SK-N-SH treated with all-trans-retinoic acid at 6 μM for 48 hours (cell line): ENCODE data around the gene APIP.

Source experiments
- ATAC-seq: fragments of 200-7000 bp; cut with Tn5 transposase; 3 replicates; pipeline ENCODE4 v1.9.1; 2020; ENCODE audit warnings: mild to moderate bottlenecking, moderate library complexity
- ARNTL ChIP-seq: fragments of 450-650 bp; formaldehyde crosslinking; IDR thresholded peaks from 2 replicates; pipeline ENCODE4 v1.5.0; 2020; ENCODE audit warnings: low read depth, mild to moderate bottlenecking, moderate library complexity, borderline replicate concordance
- BACH2 ChIP-seq: fragments of 250-450 bp; sonication (Bioruptor Pico); IDR thresholded peaks from 2 replicates; pipeline ENCODE4 v1.9.0; 2021; ENCODE audit warnings: mild to moderate bottlenecking, borderline replicate concordance
- CSDC2 ChIP-seq: fragments of 250-450 bp; sonication (Bioruptor Pico); IDR thresholded peaks from 2 replicates; pipeline ENCODE4 v1.5.0; 2020; ENCODE audit warnings: mild to moderate bottlenecking, moderate library complexity
- ESRRG ChIP-seq: fragments of 250-450 bp; sonication (Bioruptor Pico); IDR thresholded peaks from 2 replicates; pipeline ENCODE4 v1.6.1; 2021; ENCODE audit warnings: mild to moderate bottlenecking
- GLIS3 ChIP-seq: fragments of 250-450 bp; sonication (Bioruptor Pico); IDR thresholded peaks from 2 replicates; pipeline ENCODE4 v1.5.0; 2020; ENCODE audit warnings: mild to moderate bottlenecking, moderate library complexity
- OSR1 ChIP-seq: fragments of 250-450 bp; sonication (Bioruptor Pico); IDR thresholded peaks from 2 replicates; pipeline ENCODE4 v1.8.0; 2022; ENCODE audit warnings: moderate library complexity, mild to moderate bottlenecking, inconsistent platforms
- PPARA ChIP-seq: fragments of 250-450 bp; sonication (Bioruptor Pico); IDR thresholded peaks from 2 replicates; pipeline ENCODE4 v1.5.0; 2020; ENCODE audit warnings: mild to moderate bottlenecking, borderline replicate concordance
- RARB ChIP-seq: fragments of 250-450 bp; sonication (Bioruptor Pico); IDR thresholded peaks from 2 replicates; pipeline ENCODE4 v1.8.0; 2021; ENCODE audit warnings: mild to moderate bottlenecking, moderate library complexity
- SNAI2 ChIP-seq: fragments of 250-450 bp; sonication (Bioruptor Pico); IDR thresholded peaks from 2 replicates; pipeline ENCODE4 v1.5.0; 2020; ENCODE audit warnings: mild to moderate bottlenecking, moderate library complexity
- TCF4 ChIP-seq: fragments of 250-450 bp; sonication (Bioruptor Pico); IDR thresholded peaks from 2 replicates; pipeline ENCODE4 v1.8.0; 2021; ENCODE audit warnings: mild to moderate bottlenecking, moderate library complexity, borderline replicate concordance
- TOX ChIP-seq: fragments of 250-450 bp; sonication (Bioruptor Pico); IDR thresholded peaks from 2 replicates; pipeline ENCODE4 v1.8.0; 2021; ENCODE audit warnings: mild to moderate bottlenecking, moderate library complexity, borderline replicate concordance
- ZC3H10 ChIP-seq: fragments of 250-450 bp; sonication (Bioruptor Pico); IDR thresholded peaks from 2 replicates; pipeline ENCODE4 v1.5.1; 2021; ENCODE audit warnings: mild to moderate bottlenecking, moderate library complexity
- ZFP3 ChIP-seq: fragments of 250-450 bp; sonication (Bioruptor Pico); IDR thresholded peaks from 2 replicates; pipeline ENCODE4 v1.5.0; 2020; ENCODE audit warnings: mild to moderate bottlenecking, moderate library complexity
- ZFP30 ChIP-seq: fragments of 450-650 bp; formaldehyde crosslinking; IDR thresholded peaks from 2 replicates; pipeline ENCODE4 v1.5.0; 2022; ENCODE audit warnings: mild to moderate bottlenecking, moderate library complexity
- ZNF565 ChIP-seq: fragments of 450-650 bp; formaldehyde crosslinking; conservative IDR thresholded peaks from 2 replicates; pipeline ENCODE4 v1.5.0; 2020; ENCODE audit warnings: low read depth, mild to moderate bottlenecking, moderate library complexity
- ZNF70 ChIP-seq: fragments of 450-650 bp; formaldehyde crosslinking; IDR thresholded peaks from 2 replicates; pipeline ENCODE4 v1.5.0; 2020; ENCODE audit warnings: mild to moderate bottlenecking, moderate library complexity
- ZNF8 ChIP-seq: fragments of 450-650 bp; formaldehyde crosslinking; IDR thresholded peaks from 2 replicates; pipeline ENCODE4 v1.5.0; 2020; ENCODE audit warnings: mild to moderate bottlenecking, moderate library complexity
- TF ChIP-seq, protein P1 (sequence below): fragments of 250-450 bp; sonication (Bioruptor Pico); IDR thresholded peaks from 2 replicates; pipeline ENCODE4 v1.8.0; 2021; ENCODE audit warnings: low read depth, mild to moderate bottlenecking, moderate library complexity, borderline replicate concordance
- TF ChIP-seq, protein P2 (sequence below): fragments of 250-450 bp; sonication (Bioruptor Pico); IDR thresholded peaks from 2 replicates; pipeline ENCODE4 v1.5.0; 2020; ENCODE audit warnings: mild to moderate bottlenecking, moderate library complexity
- TF ChIP-seq, protein P3 (sequence below): fragments of 250-450 bp; sonication (Bioruptor Pico); IDR thresholded peaks from 2 replicates; pipeline ENCODE4 v1.8.0; 2020; ENCODE audit warnings: mild to moderate bottlenecking, moderate library complexity, borderline replicate concordance
- TF ChIP-seq, protein P4 (sequence below): fragments of 250-450 bp; sonication (Bioruptor Pico); IDR thresholded peaks from 2 replicates; pipeline ENCODE4 v1.5.1; 2020; ENCODE audit warnings: low read depth, mild to moderate bottlenecking, moderate library complexity

Gene APIP

DNA sequence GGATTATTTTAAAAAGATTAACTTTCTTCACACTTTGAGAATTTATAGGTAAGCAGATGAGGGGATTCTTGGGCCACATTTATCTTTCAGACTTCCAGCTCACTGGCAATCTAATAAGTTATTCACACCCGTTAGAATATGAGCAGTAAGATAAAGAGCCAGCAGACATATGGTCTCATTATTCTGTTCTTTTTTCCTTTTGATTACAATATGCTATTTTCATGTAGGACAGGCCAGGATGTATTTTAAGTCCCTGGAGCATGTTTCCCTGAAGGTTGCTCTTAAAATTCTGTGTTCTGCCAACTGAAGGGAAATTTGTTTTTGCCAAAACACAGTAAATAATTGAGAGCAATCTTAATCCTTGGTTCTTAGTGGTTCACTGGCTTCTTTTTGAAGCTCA is 22.4 kb upstream of the APIP start:
- TF ChIP-seq ZNF70 (CRISPR knock-in tag) (no peak), PPARA (CRISPR knock-in tag) (no peak), ESRRG (no peak), SNAI2 (CRISPR knock-in tag) (no peak), GLIS3 (no peak), RARB (CRISPR knock-in tag) (no peak), OSR1 (no peak), CSDC2 (no peak), ARNTL (no peak), ZFP3 (CRISPR knock-in tag) (no peak)
- TF ChIP-seq, protein P1, sequence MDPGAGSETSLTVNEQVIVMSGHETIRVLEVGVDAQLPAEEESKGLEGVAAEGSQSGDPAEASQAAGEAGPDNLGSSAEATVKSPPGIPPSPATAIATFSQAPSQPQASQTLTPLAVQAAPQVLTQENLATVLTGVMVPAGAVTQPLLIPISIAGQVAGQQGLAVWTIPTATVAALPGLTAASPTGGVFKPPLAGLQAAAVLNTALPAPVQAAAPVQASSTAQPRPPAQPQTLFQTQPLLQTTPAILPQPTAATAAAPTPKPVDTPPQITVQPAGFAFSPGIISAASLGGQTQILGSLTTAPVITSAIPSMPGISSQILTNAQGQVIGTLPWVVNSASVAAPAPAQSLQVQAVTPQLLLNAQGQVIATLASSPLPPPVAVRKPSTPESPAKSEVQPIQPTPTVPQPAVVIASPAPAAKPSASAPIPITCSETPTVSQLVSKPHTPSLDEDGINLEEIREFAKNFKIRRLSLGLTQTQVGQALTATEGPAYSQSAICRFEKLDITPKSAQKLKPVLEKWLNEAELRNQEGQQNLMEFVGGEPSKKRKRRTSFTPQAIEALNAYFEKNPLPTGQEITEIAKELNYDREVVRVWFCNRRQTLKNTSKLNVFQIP (CRISPR knock-in tag), result no peak
- ATAC-seq, result no peak

DNA sequence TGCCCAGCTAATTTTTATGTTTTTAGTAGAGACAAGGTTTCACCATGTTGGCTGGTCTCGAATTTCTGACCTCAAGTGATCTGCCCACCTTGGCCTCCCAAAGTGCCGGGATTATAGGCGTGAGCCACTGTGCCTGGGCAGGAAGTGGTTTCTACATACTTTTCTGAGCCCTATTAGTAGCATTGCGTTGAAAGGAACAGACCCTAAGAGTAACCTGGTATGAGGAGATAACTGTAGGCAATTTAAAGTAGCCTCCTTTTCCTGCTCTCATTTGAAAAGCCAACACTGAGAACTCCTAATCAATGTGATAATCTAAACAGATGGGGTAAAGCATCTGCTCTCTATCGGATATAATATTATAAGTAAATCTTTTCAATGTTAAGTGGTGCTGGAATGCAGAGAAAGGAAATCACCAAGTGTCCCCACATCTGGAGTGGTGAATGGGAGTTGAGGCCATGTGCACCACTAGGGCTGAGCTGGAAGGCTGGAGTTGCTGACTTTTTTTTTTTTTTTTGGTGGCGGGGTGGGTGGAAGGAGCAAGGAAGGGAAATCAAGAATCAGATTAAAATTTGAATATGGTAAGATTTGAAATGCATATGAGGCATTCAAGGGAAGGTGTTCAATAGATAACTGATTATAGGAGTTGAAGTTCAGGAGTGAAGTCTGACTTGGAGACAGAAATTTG is 20.9 kb upstream of the APIP start:
- no peak for ATAC-seq
- TF ChIP-seq CSDC2 (no peak), ZC3H10 (CRISPR knock-in tag) (no peak), ZNF70 (CRISPR knock-in tag) (no peak), SNAI2 (CRISPR knock-in tag) (no peak), ZFP30 (CRISPR knock-in tag) (no peak), ZNF8 (CRISPR knock-in tag) (no peak), PPARA (CRISPR knock-in tag) (no peak), ARNTL (no peak), BACH2 (no peak), TCF4 (CRISPR knock-in tag) (no peak), GLIS3 (no peak), ZNF565 (CRISPR knock-in tag) (no peak), TOX (CRISPR knock-in tag) (no peak), RARB (CRISPR knock-in tag) (no peak)
- TF ChIP-seq, protein P2, sequence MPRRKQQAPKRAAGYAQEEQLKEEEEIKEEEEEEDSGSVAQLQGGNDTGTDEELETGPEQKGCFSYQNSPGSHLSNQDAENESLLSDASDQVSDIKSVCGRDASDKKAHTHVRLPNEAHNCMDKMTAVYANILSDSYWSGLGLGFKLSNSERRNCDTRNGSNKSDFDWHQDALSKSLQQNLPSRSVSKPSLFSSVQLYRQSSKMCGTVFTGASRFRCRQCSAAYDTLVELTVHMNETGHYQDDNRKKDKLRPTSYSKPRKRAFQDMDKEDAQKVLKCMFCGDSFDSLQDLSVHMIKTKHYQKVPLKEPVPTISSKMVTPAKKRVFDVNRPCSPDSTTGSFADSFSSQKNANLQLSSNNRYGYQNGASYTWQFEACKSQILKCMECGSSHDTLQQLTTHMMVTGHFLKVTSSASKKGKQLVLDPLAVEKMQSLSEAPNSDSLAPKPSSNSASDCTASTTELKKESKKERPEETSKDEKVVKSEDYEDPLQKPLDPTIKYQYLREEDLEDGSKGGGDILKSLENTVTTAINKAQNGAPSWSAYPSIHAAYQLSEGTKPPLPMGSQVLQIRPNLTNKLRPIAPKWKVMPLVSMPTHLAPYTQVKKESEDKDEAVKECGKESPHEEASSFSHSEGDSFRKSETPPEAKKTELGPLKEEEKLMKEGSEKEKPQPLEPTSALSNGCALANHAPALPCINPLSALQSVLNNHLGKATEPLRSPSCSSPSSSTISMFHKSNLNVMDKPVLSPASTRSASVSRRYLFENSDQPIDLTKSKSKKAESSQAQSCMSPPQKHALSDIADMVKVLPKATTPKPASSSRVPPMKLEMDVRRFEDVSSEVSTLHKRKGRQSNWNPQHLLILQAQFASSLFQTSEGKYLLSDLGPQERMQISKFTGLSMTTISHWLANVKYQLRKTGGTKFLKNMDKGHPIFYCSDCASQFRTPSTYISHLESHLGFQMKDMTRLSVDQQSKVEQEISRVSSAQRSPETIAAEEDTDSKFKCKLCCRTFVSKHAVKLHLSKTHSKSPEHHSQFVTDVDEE, result no peak
- TF ChIP-seq, protein P3, sequence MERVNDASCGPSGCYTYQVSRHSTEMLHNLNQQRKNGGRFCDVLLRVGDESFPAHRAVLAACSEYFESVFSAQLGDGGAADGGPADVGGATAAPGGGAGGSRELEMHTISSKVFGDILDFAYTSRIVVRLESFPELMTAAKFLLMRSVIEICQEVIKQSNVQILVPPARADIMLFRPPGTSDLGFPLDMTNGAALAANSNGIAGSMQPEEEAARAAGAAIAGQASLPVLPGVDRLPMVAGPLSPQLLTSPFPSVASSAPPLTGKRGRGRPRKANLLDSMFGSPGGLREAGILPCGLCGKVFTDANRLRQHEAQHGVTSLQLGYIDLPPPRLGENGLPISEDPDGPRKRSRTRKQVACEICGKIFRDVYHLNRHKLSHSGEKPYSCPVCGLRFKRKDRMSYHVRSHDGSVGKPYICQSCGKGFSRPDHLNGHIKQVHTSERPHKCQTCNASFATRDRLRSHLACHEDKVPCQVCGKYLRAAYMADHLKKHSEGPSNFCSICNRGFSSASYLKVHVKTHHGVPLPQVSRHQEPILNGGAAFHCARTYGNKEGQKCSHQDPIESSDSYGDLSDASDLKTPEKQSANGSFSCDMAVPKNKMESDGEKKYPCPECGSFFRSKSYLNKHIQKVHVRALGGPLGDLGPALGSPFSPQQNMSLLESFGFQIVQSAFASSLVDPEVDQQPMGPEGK (CRISPR knock-in tag), result no peak
- TF ChIP-seq, protein P4, sequence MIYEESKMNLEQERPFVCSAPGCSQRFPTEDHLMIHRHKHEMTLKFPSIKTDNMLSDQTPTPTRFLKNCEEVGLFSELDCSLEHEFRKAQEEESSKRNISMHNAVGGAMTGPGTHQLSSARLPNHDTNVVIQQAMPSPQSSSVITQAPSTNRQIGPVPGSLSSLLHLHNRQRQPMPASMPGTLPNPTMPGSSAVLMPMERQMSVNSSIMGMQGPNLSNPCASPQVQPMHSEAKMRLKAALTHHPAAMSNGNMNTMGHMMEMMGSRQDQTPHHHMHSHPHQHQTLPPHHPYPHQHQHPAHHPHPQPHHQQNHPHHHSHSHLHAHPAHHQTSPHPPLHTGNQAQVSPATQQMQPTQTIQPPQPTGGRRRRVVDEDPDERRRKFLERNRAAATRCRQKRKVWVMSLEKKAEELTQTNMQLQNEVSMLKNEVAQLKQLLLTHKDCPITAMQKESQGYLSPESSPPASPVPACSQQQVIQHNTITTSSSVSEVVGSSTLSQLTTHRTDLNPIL (CRISPR knock-in tag), result no peak

DNA sequence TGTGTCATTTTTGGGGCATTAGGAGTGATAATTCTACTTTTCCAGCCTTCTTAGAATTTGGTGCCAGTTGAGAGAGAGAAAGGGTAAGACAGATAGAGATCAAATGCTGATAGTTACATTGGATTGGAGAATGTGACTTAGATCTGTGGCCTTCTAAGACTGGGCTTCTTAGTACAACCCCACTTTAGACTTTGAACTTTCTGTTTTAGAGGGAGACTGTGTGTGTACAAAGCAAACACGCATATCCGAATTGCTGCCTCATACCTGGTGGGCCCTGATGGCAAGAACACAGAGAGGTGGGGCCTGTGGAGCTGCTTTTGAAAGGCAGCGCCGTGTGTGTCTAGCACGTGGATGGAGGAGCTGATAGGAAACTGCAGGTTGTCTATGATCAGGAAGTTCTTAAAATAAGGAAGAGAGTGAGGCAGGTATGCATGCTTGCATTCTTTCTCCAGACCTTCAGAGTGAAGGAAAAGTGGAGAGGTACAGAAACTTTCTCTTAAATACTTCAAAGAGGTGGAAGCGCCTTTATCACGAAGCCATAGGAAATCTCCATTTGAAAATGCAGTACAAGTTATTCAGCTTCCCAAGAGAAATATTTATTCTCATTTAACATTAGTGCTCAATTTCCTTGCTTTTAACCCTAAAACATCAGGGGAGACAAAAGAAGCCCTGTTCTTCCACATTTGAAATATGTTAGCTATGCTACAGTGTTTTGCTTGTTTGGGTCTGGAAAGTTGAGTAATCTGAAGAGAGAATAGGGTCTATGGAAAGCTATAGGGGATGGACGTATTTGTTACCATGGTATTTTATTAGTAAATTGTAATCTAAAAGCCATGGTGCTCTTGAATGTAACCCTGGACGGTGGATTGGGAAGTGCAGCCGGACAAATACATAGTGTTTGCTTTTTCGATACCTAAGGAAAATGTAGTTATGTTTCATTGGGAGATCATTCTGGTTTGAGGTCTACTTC is 13.9 kb upstream of the APIP start:
- ATAC-seq, result no peak
- TF ChIP-seq ZFP30 (CRISPR knock-in tag), result peak; percentile 70
- TF ChIP-seq ZFP3 (CRISPR knock-in tag), result no peak
- TF ChIP-seq, all 23 proteins: peak for 1
